Measurements from ENCODE around the gene PLXNA4.

DNA sequence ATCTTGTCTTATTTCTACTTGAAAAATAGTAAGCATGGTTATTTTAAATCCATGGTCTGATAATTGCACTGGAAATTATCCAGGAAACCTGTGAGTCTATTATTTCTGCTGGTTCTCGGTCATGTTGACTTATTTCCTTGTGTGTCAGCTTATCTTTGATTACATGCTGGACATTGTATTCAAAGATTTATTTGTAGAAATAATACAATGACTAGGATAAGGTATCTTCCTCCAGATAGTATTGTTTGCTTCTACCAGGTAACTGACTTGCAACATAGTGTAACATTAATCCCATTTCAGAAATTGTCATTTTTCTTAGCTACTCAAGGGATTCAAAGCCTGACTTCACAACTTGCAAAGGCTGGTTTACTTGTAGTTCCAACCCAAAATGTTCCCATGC, 33.4 kb downstream of the PLXNA4 start:
- TF ChIP-seq, protein P1, sequence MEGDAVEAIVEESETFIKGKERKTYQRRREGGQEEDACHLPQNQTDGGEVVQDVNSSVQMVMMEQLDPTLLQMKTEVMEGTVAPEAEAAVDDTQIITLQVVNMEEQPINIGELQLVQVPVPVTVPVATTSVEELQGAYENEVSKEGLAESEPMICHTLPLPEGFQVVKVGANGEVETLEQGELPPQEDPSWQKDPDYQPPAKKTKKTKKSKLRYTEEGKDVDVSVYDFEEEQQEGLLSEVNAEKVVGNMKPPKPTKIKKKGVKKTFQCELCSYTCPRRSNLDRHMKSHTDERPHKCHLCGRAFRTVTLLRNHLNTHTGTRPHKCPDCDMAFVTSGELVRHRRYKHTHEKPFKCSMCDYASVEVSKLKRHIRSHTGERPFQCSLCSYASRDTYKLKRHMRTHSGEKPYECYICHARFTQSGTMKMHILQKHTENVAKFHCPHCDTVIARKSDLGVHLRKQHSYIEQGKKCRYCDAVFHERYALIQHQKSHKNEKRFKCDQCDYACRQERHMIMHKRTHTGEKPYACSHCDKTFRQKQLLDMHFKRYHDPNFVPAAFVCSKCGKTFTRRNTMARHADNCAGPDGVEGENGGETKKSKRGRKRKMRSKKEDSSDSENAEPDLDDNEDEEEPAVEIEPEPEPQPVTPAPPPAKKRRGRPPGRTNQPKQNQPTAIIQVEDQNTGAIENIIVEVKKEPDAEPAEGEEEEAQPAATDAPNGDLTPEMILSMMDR (IDR thresholded peaks at IDR 0.05), result no peak
- no peak for TF ChIP-seq POLR2A (IDR thresholded peaks at IDR 0.05)
